ENCODE data around the gene TAF4.

Gene TAF4

GRCh38 chr20:62055106-62055861, 10.4 kb downstream of the TAF4 start:
- DNase-seq: no peak

- no peak for DNase-seq
Observed at GRCh38 chr20:62054451-62054953, 11.2 kb downstream of the TAF4 start.

GRCh38 chr20:62053465-62054196, 12.1 kb downstream of the TAF4 start:
- no peak for DNase-seq

- DNase-seq: no peak
Observed at GRCh38 chr20:62052842-62053464, 12.7 kb downstream of the TAF4 start.

- DNase-seq: no peak
Observed at GRCh38 chr20:62052336-62052841, 13.3 kb downstream of the TAF4 start.

DNA sequence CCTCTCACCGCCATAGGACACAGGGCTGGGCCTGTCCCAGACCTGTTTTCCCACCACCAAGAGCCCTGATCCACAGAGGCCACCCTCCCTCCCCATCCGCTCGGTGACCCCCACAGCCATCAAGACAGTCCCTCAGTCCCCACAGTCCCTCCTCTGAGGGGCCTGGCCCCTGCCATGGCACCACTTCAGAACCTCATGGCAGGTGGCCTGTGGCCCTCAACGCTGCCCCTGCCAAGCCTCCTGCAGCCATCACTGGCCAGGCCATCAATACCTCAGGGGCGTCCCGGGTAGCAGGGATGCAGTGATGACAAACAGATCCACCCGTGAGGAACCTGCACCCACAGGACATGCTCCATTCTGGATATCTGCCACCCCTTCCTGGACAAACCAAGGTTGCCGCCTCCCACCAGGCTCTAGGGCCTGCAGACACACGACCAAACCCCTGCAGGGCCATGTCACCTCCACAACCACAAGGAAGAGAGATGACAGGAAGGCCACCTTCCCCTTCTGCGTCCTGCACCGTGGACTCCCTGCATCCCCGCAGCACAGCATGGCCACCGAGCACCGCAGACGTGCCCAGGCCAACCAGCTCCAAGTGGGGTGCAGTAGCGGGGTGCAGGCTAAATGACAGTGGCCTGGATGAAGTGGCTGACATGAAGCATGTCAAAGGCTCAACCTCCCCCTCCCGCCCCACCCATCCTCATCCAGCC, 14.0 kb downstream of the TAF4 start:
- no peak for DNase-seq

- no peak for DNase-seq
Observed at GRCh38 chr20:62051144-62051543, 14.5 kb downstream of the TAF4 start.

GRCh38 chr20:62050166-62051120, 15.2 kb downstream of the TAF4 start:
- DNase-seq: no peak

GRCh38 chr20:62049342-62050165, 16.1 kb downstream of the TAF4 start:
- no peak for DNase-seq

DNA sequence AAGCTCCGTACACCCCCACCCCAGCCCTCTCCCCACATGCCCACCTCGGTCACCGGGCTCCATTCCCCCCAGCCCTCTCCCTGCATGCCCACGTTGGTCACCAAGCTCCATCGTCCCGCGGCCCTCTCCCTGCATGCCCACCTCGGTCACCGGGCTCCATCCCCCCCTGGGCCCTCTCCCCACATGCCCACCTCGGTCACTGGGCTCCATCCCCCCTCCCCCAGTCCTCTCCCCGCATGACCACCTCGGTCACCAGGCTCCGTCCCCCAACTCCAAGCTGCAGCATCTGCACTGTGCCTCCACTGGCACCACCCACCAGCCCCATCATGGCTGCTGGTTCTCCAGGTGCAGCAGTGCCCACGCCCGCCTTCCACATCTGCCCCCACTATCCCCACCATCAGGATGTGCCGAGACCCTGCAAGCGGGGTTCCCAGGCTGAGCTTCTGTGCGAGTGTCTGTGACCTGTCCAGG, 16.8 kb downstream of the TAF4 start:
- no peak for DNase-seq

DNA sequence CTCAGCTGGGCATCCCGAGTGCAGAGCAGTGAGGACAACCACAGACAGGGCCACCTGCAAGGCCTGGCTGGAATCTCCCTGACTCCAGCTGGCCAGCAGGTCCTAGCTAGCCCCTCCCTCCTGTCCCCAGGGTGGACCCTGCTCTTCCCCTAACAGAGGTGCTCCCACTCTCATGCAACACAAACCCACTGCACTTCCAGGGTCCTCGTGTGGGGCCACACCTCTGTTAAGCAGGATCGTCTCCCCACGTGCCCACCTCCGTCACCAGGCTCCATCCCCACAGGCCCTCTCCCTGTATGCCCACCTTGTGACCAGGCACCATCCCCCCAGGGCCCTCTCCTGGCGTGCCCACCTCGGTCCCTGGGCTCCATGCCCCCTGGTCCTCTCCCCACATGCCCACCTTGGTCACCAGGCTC, 17.3 kb downstream of the TAF4 start:
- no peak for DNase-seq

GRCh38 chr20:62047666-62048345, 17.9 kb downstream of the TAF4 start:
- DNase-seq: no peak

GRCh38 chr20:62046431-62046830, 19.2 kb downstream of the TAF4 start:
- DNase-seq: no peak

DNA sequence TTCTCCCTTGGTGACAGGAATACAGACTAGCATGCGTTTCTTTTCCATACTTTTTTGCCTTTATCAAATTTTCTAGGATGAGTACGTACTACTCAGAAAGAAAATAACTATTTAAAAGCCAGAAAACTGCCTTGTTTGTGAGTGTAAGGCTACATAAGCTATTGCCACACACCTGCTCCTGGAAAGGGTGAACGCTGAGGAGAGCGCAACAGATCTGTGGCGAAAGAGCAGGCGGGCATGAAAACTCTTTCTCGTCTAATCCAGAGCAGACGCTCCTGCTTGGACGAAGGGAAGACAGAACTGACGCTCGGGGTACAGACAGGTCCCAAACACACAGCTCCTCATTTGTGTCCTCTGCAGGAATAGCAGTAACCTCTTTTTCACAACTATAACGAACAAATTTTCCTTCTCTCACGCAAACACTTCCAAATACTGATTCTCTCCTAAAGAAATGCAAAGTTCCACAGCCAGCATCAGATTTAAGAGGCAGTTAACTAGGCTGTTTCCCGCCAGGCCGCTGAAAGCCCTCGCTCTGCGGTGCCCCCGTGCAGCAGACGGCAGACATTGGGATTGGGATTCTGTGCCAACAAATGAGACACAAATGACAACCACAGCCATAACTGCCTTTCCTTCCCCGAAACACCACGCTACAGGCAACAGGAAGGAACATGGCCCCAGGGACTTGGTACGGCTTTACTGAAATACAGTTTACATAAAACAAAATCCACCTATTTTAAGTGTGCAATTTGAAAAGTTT, 20.0 kb downstream of the TAF4 start:
- DNase-seq: no peak

DNA sequence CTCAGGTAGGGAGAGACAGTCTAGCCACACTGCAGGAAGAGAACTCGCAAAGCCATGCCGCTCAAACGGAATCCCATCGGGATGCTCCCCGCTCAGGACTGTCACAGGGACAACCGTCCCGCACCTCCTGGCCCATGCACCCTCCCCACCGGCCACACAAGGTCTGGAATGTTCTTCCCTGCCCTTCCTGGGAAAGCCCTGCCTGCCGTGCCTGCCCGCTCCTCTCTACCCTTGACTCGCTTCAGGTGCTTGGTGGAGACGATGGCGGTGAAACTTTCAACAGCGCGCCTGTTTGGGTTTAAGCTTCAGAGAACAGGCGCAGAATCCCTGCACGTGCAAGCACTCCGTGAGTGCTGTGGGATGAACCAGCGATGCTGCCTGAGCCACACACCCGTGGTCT, 20.6 kb downstream of the TAF4 start:
- no peak for DNase-seq

- DNase-seq: no peak
Observed at GRCh38 chr20:62044631-62045030, 21.1 kb downstream of the TAF4 start.

- no peak for DNase-seq
Observed at GRCh38 chr20:62043131-62043914, 22.4 kb downstream of the TAF4 start.

Data from CD4-positive, alpha-beta T cell treated with Interleukin-4 for 4 hours (primary cell).